Middle frontal gyrus (tissue), 1 donor: Measurements from ENCODE around the gene INTS4.
A peak's percentile ranks its signal among the peaks of the same experiment; 100 is the strongest.
"Not testable (repeated sequence)": the region's sequence is repeated elsewhere in the genome, so short reads cannot be mapped to it uniquely, and the experiment has no call there.

Source experiments
- DNase-seq: peaks from one replicate; pipeline ENCODE4 v3.0.0-alpha.2; 2015; ENCODE audit warnings: low spot score; ENCODE audit errors: extremely low spot score

Gene INTS4

GRCh38 chr11:77994434-77995362 lies at the start of gene INTS4:
TSS of gene INTS4 (minus strand) at chr11:77994668. CDS start at chr11:77994643, 25 bp downstream.
- peak; percentile 99 for DNase-seq

DNA sequence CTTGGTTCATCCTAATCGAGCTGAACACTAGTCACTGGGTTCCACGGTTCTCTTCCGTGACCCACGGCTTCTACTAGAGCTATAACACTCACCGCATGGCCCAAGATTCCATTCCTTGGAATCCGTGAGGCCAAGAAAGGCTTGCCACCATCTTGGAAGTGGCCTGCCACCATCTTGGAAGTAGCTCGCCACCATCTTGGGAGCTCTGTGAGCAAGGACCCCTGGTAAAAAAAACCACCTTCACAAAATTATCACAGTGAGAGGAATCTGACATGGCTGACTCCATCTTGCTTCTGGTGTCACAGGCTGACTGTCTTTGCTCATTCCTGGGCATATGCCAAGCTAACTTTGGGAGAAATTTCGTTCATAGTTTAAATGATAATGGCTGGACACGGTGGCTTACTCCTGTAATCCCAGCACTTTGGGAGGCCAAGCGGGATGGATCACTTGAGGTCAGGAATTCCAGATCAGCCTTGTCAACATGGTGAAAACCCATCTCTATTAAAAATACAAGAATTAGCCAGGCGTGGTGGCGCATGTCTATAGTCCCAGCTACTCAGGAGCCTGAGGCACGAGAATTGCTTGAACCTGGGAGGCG lies 47.5 kb upstream of the INTS4 start:
- DNase-seq = no peak

- not testable (repeated sequence) for DNase-seq
These were observed 46.9 kb upstream of the INTS4 start for GRCh38 chr11:78041380-78041719.

- DNase-seq = no peak
These were observed 46.4 kb upstream of the INTS4 start for GRCh38 chr11:78040691-78041379.

- no peak for DNase-seq
These were observed 45.6 kb upstream of the INTS4 start for GRCh38 chr11:78039919-78040671.

DNA sequence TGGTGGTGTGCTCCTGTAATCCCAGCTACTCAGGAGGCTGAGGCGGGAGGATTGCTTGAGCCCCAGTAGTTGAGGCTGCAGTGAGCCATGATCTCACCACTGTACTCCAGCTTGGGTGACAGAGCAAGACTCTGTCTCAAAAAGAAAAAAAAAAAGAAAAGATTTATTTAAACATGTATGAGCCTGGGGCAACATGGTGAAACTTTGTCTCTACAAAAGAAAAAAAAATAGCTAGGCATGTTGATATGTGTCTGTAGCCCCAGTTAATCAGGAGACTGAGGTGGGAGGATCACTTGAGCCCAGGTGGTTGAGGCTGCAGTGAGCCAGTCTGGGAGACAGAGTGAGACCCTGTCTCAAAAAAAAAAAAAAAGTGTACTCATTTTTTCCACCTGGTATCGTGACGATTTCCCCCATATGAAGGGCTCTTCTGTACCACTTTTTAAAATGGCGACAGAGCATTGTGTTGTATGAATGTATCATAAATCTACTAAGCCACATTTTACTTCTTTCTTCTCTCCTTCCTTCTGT lies 45.0 kb upstream of the INTS4 start:
- DNase-seq = no peak

- no peak for DNase-seq
These were observed 44.3 kb upstream of the INTS4 start for GRCh38 chr11:78038697-78039313.

DNA sequence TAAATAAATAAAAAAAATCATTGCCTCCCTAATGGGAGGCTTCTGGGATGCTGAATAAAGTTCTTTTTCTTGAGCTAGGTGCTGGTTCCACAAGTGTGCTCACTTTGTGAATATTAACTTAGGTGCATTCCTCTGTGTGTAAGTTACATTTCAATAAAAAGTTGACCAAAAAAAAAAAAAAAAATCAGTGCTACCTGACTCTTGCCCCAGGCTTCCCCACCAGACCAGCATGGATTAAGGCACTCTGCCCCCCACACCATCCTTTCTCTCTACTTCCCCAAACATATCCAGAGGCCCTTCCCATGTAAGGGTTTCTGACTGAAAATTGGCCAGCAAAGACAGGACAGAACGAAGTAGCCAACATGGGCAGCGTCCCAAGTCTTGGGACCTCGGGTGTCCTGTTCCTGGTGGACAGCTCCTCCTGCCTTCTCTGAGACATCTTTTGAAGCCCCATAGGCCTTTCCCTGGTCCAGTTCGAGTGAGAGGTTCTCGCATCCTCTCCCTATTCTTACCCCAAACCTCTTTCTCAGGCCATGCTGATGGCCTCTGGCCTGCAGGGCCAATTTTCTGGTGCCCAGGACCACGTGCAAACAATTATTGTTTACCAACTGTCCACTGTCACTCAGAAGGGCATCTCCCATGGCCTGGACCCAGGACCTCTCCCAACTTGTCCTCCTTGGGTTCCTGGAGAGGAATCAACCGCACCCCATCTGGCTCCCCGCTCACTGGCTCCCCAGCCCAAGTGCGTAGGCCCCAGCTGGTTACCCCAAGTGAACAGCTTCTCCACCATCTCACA lies 43.6 kb upstream of the INTS4 start:
- DNase-seq = no peak

DNA sequence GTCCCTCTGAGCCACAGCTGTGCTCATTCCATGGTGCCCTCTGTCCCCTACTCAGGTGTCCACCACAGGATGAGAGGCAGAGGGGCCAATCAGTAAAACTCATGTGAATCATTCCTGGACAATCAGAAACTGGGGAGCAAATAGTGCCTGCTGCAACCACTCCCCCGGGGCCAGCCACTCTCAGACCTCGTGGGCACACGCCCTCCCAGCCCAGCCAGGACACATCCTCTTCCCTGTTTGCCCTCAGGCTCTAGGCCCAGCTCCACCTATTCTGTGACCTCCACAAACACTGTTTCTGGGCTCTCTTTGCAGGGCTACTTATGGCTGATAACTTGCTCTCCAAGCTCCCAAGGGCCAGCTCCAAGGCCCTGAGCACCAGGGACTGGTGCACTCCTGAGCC lies 42.6 kb upstream of the INTS4 start:
- no peak for DNase-seq

DNA sequence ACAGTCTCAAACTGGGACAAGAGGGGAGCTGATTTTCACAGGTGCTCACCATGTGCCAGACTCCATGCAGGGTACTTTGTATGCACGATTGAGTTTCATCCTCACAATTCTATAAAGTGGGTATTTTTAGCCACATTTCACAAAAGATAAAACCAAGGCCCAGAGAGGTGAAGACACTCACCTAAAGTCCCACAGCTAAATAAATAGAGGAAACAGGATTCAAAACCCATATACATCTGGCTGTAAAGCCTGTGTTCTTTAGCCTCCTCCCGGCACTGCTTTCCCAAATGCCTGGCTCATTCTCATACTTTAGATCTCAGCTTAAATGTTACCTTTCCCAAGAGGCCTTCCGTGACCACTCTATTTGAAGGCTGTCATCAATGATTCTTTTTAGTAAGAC lies 41.8 kb upstream of the INTS4 start:
- DNase-seq = no peak

DNA sequence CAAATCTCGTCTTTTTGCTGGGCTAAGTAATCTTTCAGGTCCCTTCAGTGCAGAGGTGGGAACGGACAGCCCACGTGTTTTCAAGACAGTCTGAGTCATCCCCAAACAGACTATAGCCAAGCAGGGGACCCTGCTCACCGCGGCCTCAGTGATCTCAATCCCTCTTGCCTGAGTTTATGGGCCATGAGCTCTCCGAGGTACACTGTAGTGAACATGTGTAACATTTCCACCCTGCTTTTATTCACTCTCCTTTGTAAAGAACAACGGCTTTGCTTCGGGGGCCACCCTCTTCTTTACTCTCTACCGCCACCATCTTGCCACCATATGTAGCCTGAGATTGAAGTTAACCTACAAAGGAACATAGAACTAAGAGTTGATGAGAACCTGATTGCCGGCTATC lies 40.2 kb upstream of the INTS4 start:
- DNase-seq = no peak

DNA sequence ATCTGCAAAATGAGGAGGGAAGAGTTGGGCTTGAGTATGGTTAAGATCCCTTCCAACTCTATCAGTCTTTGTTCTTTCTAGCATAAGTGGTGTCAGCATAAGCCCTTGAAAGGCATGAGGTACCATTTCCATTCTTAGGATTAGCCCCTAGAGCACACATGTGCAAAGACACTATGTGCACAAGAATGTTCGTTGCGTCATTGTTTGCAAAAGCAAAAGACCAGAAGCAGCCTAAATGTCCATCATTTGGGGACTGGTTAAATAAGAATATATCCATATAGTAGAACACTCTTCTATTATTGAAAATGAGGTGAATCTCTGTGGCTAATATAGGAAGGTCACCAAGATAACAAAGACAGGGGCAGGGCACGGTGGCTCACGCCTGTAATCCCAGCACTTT lies 38.6 kb upstream of the INTS4 start:
- no peak for DNase-seq

- no peak for DNase-seq
These were observed 37.6 kb upstream of the INTS4 start for GRCh38 chr11:78032090-78032489.

DNA sequence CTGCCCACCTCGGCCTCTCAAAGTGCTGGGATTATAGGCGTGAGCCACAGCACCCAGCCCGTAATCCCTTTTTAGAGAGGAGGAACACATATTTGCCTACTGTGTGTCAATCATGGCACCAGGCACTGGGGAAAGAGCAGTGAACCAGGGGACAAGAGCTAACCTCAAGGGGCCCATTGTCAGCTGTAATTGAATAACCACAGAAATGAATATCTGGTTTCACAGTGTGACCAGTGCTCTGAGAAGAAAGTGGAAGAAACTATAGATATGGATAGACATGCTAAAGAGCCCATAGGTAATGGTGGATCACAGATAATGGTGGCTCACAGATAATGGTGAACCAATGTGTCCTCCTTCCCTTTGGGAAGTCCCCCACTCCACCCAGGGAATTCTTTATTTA lies 37.2 kb upstream of the INTS4 start:
- no peak for DNase-seq

- DNase-seq = peak; percentile 91
These were observed 36.2 kb upstream of the INTS4 start for GRCh38 chr11:78030429-78031325.

GRCh38 chr11:78028423-78028822 lies 34.0 kb upstream of the INTS4 start:
- not testable (repeated sequence) for DNase-seq

DNA sequence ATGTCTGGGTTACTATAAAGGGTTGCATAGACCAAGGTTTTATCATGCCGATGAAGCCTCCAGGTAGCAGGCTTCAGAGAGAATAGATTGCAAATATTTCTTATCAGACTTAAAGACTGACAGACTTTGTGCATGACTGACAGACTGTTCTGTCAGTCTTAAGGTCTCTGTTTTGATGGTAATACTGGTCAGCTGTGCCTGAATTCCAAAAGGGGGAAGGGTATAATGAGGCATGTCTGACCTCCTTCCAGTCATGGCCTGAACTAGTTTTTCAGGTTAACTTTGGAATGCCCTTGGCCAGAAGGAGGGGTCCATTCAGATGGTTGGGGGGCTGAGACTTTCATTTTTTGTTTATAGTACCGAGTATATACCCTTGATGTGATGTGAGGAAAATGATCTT lies 33.3 kb upstream of the INTS4 start:
- no peak for DNase-seq

DNA sequence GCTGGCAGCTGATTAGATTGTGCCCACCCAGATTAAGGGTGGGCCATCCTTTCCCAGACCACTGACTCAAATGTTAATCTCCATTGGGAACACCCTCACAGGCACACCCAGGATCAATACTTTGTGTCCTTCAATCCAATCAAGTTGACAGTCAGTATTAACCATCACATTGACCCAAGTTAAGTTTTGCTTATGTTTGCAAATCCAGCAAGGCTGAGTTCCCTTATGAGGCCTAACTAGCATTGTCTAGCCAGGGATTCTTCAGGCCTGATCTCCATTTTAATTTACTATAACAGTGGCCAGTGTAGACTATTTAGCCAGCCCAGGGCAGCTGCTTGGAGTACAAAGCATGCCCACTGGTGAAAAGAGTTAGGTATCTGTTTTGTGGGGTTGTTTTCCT lies 30.9 kb upstream of the INTS4 start:
- DNase-seq = no peak

GRCh38 chr11:78023426-78023825 lies 29.0 kb upstream of the INTS4 start:
- DNase-seq = no peak
